MM.1S (cell line): ENCODE data around the gene UBE2K.

Experiments used
- DNase-seq: peaks from one replicate; pipeline ENCODE4 v3.0.0-alpha.2; 2015
- H2AFZ ChIP-seq: fragments of 300-600 bp; sonication (generic); 2 replicates; pipeline ENCODE4 v1.6.0; 2016; ENCODE audit warnings: antibody characterized with exemption, low read length
- H3F3A ChIP-seq: fragments of 300-600 bp; sonication (generic); 2 replicates; pipeline ENCODE4 v1.6.1; 2016; ENCODE audit warnings: mild to moderate bottlenecking, antibody characterized with exemption, low read length, moderate library complexity, mixed read lengths; ENCODE audit not compliant: insufficient read depth
- H3K27ac ChIP-seq: fragments of 300-600 bp; sonication (generic); 2 replicates; pipeline ENCODE4 v1.5.1; 2016; ENCODE audit warnings: mild to moderate bottlenecking, low read length
- H3K27me3 ChIP-seq: fragments of 300-600 bp; sonication (generic); replicated peaks from 2 replicates; pipeline ENCODE4 v1.6.0; 2016; ENCODE audit warnings: low read length; ENCODE audit not compliant: insufficient read depth
- H3K36me3 ChIP-seq: fragments of 300-600 bp; sonication (generic); replicated peaks from 2 replicates; pipeline ENCODE4 v1.6.1; 2016; ENCODE audit warnings: mild to moderate bottlenecking, low read length, mixed read lengths; ENCODE audit not compliant: insufficient read depth
- H3K4me1 ChIP-seq: fragments of 300-600 bp; sonication (generic); 2 replicates; pipeline ENCODE4 v1.6.1; 2016; ENCODE audit warnings: low read length, mixed read lengths
- H3K4me2 ChIP-seq: fragments of 300-600 bp; sonication (generic); 2 replicates; pipeline ENCODE4 v1.6.0; 2016; ENCODE audit warnings: low read depth, low read length
- H3K4me3 ChIP-seq: fragments of 300-600 bp; sonication (generic); 2 replicates; pipeline ENCODE4 v1.5.1; 2016; ENCODE audit warnings: low read length, mixed read lengths
- H3K79me2 ChIP-seq: fragments of 300-600 bp; sonication (generic); 2 replicates; pipeline ENCODE4 v1.6.1; 2016; ENCODE audit warnings: mixed run types, low read length, mixed read lengths
- H3K9ac ChIP-seq: fragments of 300-600 bp; sonication (generic); 2 replicates; pipeline ENCODE4 v1.6.1; 2016; ENCODE audit warnings: low read length, mixed read lengths
- H3K9me2 ChIP-seq: fragments of 300-600 bp; sonication (generic); replicated peaks from 2 replicates; pipeline ENCODE4 v1.6.1; 2016; ENCODE audit warnings: mild to moderate bottlenecking, low read length, mixed read lengths; ENCODE audit not compliant: insufficient read depth
- H3K9me3 ChIP-seq: fragments of 300-600 bp; sonication (generic); replicated peaks from 2 replicates; pipeline ENCODE4 v1.6.1; 2016; ENCODE audit warnings: mild to moderate bottlenecking, low read length, mixed read lengths; ENCODE audit not compliant: insufficient read depth
- H4K20me1 ChIP-seq: fragments of 300-600 bp; sonication (generic); 2 replicates; pipeline ENCODE4 v1.6.1; 2016; ENCODE audit warnings: mild to moderate bottlenecking, low read length, moderate library complexity, mixed read lengths; ENCODE audit not compliant: insufficient read depth
- EZH2 ChIP-seq: fragments of 300-600 bp; sonication (generic); optimal IDR thresholded peaks from 2 replicates; pipeline ENCODE3; 2017; ENCODE audit warnings: low read depth, mild to moderate bottlenecking, antibody characterized with exemption, low read length, mixed read lengths
- EZH2phosphoT487 ChIP-seq: fragments of 300-600 bp; sonication (generic); IDR thresholded peaks from 2 replicates; pipeline ENCODE4 v1.6.1; 2018; ENCODE audit warnings: antibody characterized with exemption, low read length
- TF ChIP-seq, protein P1 (sequence below): fragments of 300-600 bp; sonication (generic); IDR thresholded peaks from 2 replicates; pipeline ENCODE4 v1.5.1; 2016; ENCODE audit warnings: antibody characterized with exemption, low read length, mixed read lengths

The UBE2K gene

DNA sequence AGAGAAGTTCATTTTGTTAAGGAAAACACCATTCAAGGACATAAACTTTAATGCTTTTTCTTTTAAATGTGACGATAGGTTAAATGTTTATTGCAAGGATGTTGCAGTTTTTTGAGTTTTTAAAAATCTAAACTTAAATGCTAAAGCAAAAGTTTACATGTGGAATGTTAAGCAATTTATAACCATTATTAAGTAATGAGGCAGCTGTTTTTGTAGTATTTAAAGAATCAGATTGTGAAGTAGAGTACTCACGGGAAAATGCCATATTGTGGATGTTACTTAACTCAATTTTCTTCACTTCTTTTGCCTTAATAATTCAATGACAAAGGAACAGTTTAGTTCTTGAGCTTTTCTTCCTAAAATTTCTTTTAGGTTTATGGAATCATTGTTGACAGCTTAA lies 43.5 kb downstream of the UBE2K start:
- Histone ChIP-seq H3K4me3 (no peak overlapping the region), H3K4me2 (no peak overlapping the region), H3K9me2 (no peaks in the 10 kb centered on the region), H2AFZ (no peak overlapping the region), H3K9me3 (no peaks in the 10 kb centered on the region), H3F3A (no peaks in the 10 kb centered on the region; the same call in 1 of the 2 replicates), H3K27me3 (no peaks in the 10 kb centered on the region), H3K9ac (no peak overlapping the region), H3K4me1 (no peaks in the 10 kb centered on the region), H3K27ac (no peak overlapping the region), H3K79me2 (peaks cover 37% of the 10 kb centered on the region), H3K36me3 (no peaks in the 10 kb centered on the region; the same call in 1 of the 2 replicates), H4K20me1 (peaks cover 8% of the 10 kb centered on the region)
- TF ChIP-seq EZH2phosphoT487 (no peak), EZH2 (no peak)
- DNase-seq: no peak

DNA sequence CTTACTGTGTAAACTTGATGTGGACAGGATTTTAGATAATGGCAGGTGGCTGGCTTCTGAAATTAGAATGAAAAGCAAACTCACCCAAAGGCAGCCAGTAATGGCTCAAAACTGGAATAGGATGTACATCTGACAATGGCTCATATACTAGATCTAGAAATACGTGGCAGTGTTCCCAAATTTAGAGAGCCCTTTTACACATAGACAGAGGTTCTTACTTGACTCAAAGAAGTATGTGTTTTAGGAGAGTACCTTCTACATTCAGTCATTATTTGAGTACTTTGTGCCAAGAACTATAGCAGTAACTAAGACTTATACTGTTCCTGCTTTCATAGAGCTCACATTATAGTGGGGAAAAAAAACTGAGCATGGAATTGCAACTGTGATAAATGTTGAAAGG lies 48.0 kb downstream of the UBE2K start:
- Histone ChIP-seq H3K79me2 (peaks cover 36% of the 10 kb centered on the region), H3K9ac (no peak overlapping the region), H3K9me2 (no peaks in the 10 kb centered on the region), H3K4me1 (no peaks in the 10 kb centered on the region), H3K4me3 (no peak overlapping the region), H2AFZ (no peak overlapping the region), H3K27me3 (no peaks in the 10 kb centered on the region), H4K20me1 (no peaks in the 10 kb centered on the region; the same call in 1 of the 2 replicates), H3F3A (no peaks in the 10 kb centered on the region; the same call in 1 of the 2 replicates), H3K27ac (no peak overlapping the region), H3K36me3 (no peaks in the 10 kb centered on the region; the same call in 1 of the 2 replicates), H3K4me2 (no peak overlapping the region), H3K9me3 (no peaks in the 10 kb centered on the region)
- DNase-seq: no peak
- TF ChIP-seq EZH2 (no peak), EZH2phosphoT487 (no peak)
- TF ChIP-seq, protein P1, sequence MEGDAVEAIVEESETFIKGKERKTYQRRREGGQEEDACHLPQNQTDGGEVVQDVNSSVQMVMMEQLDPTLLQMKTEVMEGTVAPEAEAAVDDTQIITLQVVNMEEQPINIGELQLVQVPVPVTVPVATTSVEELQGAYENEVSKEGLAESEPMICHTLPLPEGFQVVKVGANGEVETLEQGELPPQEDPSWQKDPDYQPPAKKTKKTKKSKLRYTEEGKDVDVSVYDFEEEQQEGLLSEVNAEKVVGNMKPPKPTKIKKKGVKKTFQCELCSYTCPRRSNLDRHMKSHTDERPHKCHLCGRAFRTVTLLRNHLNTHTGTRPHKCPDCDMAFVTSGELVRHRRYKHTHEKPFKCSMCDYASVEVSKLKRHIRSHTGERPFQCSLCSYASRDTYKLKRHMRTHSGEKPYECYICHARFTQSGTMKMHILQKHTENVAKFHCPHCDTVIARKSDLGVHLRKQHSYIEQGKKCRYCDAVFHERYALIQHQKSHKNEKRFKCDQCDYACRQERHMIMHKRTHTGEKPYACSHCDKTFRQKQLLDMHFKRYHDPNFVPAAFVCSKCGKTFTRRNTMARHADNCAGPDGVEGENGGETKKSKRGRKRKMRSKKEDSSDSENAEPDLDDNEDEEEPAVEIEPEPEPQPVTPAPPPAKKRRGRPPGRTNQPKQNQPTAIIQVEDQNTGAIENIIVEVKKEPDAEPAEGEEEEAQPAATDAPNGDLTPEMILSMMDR: no peak

DNA sequence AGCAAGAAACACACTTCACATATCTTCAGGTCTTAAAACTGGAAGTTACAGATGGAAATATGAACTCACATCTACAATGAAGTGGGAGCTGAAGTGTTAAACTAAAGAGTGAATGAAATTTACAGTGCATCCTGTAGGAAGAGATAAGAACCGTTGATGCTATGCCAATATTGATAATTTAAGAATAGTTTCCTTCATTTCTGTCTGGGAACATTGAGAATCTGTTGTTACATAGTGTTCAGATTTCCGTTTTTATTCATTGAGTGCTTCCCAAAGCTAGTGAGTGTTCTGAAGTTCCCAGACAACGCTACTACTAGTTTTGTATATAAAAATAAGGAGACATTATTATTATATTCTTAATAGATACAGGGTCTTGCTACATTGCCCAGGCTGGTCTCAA lies 52.3 kb downstream of the UBE2K start:
- Histone ChIP-seq H3K4me2 (no peak overlapping the region), H3K36me3 (no peaks in the 10 kb centered on the region; the same call in 1 of the 2 replicates), H3K9me2 (no peaks in the 10 kb centered on the region), H3K4me3 (no peak overlapping the region), H3F3A (no peaks in the 10 kb centered on the region), H3K79me2 (peaks cover 30% of the 10 kb centered on the region), H3K27me3 (no peaks in the 10 kb centered on the region), H3K9me3 (no peaks in the 10 kb centered on the region), H3K9ac (no peak overlapping the region), H4K20me1 (no peaks in the 10 kb centered on the region; the same call in 1 of the 2 replicates), H2AFZ (no peak overlapping the region), H3K4me1 (no peaks in the 10 kb centered on the region), H3K27ac (no peak overlapping the region)
- no peak for DNase-seq
- TF ChIP-seq EZH2 (no peak), EZH2phosphoT487 (no peak)
- TF ChIP-seq, protein P1: no peak

DNA sequence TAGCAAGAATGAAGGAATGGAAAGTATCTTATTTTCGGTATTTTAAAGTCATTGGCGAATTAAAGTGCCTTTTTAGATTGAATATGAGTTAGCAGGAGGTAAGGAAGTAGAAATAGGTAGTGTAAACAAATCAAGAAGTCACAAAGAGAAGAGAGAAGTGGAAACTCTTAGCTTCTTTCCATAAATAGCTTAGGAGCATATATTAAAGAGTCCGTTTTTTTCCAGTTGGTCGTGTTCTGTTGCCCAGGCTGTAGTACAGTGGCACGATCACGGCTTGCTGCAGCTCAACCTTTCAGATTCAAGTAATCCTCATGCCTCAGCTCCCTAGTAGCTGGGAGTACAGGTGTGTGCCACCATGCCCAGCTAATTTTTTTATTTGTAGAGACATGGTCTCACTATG lies 56.4 kb downstream of the UBE2K start:
- no peak for DNase-seq
- no peak for TF ChIP-seq EZH2phosphoT487
- TF ChIP-seq, protein P1: no peak
- no peak for TF ChIP-seq EZH2
- H3K4me1 ChIP-seq: no peaks in the 10 kb centered on the region
- H3K9ac ChIP-seq: no peak overlapping the region
- H3K4me2 ChIP-seq: no peak overlapping the region
- no peaks in the 10 kb centered on the region for H3K9me3 ChIP-seq
- no peak overlapping the region for H3K27ac ChIP-seq
- H2AFZ ChIP-seq: no peak overlapping the region
- H3K4me3 ChIP-seq: no peak overlapping the region
- H3F3A ChIP-seq: no peaks in the 10 kb centered on the region
- no peaks in the 10 kb centered on the region for H4K20me1 ChIP-seq
- peaks cover 5% of the 10 kb centered on the region; the same call in 1 of the 2 replicates for H3K36me3 ChIP-seq
- peaks cover 9% of the 10 kb centered on the region; the same call in 1 of the 2 replicates for H3K79me2 ChIP-seq
- no peaks in the 10 kb centered on the region for H3K9me2 ChIP-seq
- H3K27me3 ChIP-seq: no peaks in the 10 kb centered on the region
